COLO668 (cell line): Measurements from ENCODE around the gene TRAPPC5.
"Not testable (repeated sequence)": the region's sequence is repeated elsewhere in the genome, so short reads cannot be mapped to it uniquely, and the experiment has no call there.

Experiments
- DNase-seq: peaks from one replicate; lab custom pipeline; 2025; ENCODE audit not compliant: unreplicated experiment; lab: John Stamatoyannopoulos, UW

Gene TRAPPC5

DNA sequence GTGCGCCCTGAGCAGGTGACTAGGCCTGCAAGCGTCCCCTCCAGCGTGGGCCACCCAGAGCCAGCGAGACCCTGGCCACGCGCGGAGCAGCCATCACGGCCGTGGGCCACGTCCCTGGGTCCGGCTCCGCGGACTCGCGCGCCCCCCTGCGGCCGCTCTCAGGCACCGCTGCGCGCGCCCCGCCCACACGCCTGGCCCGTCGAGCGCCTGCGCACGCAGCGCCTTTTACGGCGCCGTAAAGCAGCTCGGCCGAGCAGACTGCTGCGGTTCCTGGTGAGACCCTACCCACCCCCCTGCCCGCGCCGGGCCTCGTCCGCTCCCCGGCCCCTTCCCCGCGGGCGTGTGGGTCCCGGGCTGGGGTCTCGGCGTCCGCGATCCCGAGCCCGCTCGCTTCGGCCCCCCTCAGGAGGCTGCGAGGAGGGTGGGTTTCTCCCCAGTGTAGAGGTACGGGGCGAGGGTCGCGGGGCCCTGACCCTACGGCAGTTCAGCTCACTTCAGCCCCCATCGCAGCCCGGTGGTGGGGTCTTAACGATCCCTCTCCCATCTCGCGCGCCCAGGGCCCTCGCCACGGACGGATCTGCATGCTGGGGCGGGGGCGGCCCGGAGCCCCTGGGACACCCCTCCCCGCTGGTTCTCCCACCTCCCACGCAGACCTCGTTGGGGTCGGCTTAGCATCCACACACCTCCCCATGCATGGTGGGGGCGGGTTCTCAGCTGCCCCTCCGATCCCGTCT, at the start of gene TRAPPC5:
Gene TRAPPC5, plus strand, starts transcription at position 228 of the 734 bp plus-strand sequence. CDS start 1,421 bp downstream, outside the sequence.
- peak; percentile 90 for DNase-seq

DNA sequence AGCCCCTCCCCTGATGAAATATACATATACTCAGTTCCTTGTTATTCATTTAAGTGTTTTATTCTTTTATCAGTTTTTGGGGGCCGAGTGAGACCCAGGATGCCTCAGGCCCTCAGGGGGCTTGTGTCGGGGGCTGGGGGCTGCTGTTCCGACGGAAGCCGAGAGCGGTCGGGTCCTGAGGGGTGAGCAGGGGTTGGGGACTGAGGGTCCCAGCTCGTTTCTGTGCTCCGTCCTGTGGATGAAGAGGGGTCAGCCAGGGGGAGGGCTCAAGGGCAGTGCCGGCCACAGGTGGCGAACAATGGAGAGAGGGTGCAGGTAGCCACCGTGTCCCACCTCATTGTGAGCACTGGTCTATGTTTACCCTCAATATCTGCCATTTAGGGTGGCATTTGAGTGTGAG, 49.1 kb upstream of the TRAPPC5 start:
- no peak for DNase-seq

DNA sequence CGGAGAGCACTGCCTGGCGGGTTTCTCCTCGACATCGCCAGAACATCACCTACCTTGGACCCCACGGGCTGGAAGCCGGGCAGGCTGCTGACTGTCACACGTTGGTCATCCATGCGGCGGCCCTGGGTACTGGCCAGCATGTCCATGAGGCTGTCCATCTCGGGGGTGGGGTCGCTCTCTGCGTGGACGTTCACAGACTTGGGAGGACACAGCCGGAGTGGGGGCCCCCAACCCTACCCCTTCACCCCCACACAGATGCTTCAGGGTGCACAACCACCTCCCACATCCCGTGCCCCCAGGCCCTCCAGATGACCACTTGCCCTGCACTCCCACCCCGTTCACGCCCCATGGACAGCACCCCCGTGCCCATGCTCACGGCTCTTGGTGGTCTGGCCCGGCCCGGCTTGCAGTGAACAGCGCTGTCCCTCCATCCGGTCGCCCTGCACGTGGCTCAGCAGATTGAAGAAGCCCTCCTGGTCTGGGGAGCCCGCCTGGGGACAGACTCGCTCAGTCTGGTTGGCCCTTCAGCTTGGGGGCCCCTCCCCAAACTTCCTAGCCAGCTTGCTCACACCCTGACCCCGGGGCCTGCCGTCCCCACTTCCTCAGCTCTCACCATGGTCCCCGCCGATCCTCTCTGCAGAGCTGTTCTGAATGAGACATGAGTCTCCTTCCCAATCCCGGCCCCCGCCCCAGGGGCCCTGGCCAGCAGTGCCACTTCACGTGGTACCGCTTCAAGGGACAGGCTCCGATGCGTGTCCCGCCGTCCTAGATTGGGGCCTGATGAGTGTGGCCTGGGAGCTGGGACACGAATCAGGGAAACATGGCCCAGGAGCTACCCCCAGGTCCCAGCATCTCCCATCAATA, 48.1 kb upstream of the TRAPPC5 start:
- no peak for DNase-seq

DNA sequence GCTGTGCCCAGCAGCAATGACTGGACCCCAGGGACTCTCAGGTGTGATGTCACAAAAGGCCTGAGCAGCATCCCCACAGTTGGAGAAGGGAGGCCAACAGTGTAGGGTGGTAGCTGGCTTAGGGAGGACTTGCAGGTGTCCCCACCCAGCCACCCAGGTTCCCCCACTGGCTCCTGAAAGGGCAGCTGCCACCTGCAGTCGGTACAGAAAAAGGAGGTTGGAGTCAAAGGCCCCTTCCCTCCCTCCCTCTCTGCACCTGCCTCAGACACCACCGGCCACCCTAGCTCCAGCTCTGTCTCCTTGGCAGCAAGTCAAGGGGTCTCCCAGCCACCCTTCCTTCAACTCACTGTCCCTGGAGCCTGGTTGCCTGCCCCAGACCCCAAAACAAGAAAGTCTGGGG, 46.9 kb upstream of the TRAPPC5 start, which contains the start of gene PCP2:
Gene PCP2, minus strand, starts transcription at position 22 of the 400 bp plus-strand sequence. CDS start 262 bp downstream, outside the sequence.
- peak; percentile 32 for DNase-seq

DNA sequence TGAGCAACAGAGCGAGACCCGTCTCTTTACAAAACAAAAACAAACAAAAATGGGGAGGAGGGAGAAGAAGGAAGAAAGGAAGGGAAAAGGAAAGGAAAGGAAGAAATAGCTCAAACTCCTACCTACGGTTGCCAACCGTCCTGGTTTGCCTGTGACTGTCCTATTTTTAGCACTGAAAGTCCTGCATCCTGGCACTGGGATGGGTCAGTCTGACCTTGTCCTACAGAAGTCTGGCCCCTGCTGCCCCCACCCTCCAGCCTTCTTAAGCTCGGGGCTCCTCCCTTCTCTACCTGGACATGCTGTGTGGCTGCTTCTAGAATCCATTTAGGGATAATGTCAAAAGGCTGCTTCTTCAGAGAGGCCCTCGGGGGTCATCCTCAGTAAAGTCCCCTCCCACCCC, 45.0 kb upstream of the TRAPPC5 start:
- no peak for DNase-seq

DNA sequence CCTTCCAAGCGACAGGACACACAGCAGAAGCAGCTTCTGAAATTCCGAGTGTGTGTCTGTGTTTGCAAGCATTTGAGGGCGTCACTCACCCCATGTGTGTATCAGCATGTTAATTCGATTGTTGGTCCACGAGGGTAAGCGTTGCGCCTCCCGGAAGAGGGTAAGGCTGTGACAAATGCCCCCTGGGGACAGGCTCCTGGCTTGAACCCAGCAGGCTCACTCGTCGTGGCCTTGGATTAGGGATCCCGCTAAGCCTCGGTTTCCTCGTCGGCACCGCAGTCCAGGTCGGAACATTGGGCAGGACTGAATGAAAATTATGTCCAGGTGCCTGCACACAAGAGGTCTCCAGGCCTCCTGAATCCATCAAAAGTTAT, 44.3 kb upstream of the TRAPPC5 start:
- peak; percentile 21 for DNase-seq

DNA sequence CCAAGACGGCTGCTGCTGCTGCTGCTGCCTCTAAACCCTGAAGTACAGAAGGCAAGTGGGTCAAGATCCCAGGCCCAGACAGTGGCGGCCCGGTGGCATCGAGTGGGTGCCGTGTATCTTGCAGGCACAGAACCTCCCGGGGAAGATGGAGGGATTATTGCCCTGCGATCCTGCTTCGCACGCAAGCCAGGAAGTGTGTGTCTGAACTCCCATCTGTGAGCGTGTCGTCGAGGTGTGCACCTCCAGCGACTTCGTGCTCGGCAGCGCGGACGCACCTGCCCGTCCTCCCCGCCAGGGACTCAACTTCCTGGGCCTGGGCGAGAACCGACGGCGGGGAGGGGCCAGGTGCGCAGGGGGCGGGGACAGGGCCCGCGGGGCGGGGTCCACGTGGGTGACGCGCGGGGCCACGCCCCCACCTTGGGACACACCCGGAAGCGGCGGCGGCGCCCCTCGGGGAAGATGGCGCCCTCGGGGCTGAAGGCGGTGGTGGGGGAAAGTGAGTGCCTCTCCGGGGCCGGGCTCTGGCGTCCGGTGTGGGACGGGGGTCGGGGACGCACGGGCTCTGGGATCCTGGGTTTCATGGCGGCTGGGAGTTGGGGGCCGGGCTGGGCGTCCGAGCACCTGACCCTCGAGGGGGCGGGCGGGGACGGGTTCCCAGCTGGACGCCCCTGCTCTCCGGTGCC, 43.8 kb upstream of the TRAPPC5 start, which contains the start of gene STXBP2:
Gene STXBP2, plus strand, starts transcription at position 420 of the 683 bp plus-strand sequence. Its CDS starts 40 bp downstream, at position 460.
- peak; percentile 94 for DNase-seq

DNA sequence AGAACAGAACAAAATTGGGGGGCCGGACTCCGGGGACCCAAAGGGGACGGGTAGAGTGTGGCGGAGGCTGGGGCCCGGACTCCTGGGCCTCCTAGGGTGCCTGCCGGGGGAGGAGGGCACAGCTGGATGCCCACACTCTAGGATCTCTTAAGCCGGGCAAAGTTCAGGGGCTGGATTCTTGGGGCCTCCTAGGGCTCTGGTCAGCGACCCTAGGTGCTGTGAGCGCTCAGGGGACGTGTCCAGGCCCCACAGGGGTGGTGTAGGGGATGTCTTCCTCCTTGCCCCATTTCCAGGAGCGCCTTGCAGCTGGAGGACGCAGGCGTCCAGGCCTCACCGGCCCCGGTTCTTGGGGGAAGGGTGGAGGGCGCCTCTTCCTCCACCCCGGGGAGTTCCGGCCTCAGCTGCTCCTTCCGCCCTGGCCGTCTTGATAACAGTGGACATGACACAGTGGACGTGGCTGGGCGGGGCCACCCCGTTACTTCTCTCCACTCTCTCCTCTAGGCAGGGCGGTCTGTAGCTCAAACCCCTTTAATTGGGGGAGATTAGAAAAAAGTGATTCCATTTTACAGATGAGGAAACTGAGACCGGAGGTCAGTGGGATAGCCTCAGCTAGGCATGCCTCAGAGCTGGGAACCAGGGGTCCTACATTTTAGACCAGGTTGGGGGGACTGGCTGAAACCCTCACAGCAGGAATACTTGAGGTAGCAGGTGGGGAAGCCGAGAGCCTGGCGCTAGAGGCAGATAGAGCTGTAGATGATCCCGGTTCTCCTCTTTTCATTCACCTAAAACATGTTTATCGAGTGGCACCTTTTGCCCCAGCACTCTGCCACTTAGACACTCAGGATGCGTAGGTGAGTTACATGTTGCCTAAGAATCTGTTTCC, 43.0 kb upstream of the TRAPPC5 start:
- DNase-seq = peak; percentile 35

DNA sequence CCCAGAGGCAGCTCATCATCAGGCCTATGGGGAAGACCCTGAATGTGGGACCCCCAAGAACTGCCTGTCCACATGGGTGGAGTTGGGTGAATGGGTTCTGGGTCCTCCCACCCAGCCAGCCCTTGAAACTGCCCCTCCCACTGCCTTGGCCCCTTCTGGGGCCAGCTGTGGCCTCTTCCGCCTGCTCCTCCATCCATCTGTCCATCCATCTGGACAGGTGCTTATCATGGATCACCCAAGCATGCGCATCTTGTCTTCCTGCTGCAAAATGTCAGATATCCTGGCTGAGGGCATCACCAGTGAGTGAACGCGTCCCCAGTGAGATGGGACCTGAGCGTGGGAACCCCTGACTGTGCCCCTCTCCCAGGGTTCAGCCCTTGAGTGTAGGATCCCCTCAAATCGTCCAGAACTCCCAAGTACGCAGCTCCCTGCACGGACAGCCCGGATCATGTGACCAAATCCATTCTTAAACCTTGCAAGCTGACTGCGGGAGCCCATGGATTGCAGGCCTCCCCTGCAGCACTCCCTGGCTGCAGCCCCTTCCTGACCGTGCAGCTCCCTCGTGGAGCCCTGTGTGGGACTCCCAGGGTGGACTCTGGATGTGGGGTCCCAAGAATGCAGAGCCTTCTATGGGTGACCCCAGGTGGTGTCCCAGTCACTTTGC, 41.7 kb upstream of the TRAPPC5 start:
- DNase-seq = no peak

DNA sequence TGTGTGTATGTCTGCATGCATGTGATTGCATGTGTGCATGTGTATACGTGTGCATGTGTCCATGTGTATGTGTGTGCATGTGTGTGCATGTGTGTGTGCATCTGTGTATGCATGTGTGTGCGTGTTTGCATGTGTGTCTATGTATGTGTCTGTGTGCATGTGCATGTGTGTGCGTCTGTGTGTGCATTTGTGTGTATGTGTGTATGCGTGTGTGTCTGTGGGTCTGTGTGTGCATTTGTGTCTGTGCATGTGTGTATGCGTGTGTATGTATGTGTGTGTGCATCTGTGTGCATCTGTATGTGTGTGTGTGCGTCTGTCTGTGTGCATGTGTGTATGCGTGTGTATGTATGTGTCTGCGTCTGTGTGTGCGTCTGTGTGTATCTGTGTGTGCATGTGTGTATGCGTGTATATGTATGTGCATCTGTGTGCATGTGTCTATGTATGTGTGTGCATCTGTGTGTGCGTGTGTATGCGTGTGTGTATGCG, 40.7 kb upstream of the TRAPPC5 start:
- DNase-seq = no peak

DNA sequence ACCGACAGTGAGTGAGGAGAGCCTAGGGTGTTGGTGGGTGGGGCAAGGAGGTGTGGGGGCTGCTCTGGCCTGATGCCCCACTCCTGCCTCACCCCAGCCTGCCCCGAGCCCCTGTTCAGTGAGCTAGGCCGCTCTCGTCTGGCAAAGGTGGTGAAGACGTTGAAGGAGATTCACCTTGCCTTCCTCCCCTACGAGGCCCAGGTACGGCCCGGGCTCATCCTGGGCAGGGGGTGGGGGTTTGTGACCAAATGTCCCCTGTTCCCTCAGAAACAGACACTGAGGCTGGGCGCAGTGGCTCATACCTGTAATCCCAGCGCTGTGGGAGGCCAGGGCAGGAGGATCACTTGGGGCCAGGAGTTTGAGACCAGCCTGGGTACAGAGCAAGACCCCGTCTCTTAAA, 39.8 kb upstream of the TRAPPC5 start:
- no peak for DNase-seq

DNA sequence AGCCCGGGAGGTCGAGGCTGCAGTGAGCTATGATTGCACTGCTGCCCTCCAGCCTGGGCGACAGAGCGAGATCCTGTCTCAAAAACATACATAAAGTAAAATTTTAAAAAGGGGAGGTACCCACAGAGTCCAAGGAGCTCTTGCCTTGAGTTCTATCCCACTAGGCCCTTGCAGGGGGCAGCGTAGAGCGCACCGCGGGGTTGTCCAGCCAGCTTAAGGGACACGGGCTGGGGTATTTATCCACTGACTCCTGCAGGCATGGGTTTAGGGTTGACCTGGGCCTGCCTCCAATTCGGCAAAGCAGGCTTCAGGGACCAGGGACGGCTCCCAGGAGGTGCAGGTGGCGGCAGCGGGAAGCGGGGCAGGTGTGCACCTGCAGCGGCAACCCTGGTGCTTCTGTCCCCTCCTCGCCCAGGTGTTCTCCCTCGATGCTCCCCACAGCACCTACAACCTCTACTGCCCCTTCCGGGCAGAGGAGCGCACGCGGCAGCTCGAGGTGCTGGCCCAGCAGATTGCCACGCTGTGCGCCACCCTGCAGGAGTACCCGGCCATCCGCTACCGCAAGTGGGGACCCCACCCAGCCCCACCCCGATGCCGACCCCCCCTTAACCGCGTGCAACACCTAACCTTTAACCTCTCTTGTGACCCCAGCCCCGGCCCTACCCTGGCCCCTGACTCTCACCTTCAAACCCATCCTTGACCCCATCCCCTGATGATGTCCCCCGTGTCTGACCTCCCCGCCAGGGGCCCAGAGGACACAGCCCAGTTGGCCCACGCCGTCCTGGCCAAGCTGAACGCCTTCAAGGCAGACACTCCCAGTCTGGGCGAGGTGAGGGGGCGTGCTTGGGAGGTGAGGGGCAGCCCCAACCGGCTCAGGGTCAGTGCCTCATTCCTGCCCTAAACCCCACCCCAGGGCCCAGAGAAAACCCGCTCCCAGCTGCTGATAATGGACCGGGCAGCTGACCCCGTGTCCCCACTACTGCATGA, 39.0 kb upstream of the TRAPPC5 start:
- DNase-seq = no peak

DNA sequence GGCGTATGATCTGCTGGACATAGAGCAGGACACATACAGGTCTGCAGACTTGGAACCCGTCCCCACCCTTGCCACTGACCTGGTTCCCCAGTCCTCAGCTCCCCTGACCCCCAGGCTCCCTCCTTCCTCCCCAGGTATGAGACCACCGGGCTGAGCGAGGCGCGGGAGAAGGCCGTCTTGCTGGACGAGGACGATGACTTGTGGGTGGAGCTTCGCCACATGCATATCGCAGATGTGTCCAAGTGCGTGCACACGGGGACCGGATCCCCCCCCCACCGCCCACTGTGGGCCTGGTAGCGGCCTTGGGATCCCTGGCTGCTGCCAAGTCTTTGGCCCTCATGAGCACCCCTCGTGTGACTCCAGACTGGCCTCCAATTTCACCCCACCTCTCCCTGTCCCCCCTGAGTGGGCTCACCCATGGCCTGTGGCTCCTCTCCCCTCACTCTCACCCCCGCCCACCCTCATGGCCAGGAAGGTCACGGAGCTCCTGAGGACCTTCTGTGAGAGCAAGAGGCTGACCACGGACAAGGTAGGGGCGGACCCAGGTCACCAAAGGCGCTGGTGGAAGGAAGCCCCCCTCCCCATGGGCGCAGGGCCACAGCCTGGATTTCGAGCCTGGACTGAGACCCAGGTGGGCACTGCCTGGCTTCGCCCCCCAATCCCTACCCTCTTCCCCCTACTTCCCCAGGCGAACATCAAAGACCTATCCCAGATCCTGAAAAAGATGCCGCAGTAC, 38.2 kb upstream of the TRAPPC5 start:
- DNase-seq = no peak

DNA sequence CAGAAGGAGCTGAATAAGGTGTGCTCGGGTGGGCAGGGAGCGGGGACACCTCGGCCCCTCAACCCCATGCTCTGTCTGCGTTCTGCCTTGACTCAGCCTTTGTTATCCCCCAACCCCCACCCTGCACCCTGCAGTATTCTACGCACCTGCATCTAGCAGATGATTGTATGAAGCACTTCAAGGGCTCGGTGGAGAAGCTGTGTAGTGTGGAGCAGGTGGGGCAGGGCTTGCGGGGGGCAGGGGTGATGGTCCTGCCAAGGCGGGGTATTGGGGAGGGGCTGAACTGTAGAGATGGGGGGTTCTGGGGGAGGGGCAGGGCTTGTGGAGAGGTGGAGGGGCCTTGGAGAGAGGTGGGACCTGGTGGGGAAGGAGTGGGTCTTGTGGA, 37.6 kb upstream of the TRAPPC5 start:
- DNase-seq = no peak

DNA sequence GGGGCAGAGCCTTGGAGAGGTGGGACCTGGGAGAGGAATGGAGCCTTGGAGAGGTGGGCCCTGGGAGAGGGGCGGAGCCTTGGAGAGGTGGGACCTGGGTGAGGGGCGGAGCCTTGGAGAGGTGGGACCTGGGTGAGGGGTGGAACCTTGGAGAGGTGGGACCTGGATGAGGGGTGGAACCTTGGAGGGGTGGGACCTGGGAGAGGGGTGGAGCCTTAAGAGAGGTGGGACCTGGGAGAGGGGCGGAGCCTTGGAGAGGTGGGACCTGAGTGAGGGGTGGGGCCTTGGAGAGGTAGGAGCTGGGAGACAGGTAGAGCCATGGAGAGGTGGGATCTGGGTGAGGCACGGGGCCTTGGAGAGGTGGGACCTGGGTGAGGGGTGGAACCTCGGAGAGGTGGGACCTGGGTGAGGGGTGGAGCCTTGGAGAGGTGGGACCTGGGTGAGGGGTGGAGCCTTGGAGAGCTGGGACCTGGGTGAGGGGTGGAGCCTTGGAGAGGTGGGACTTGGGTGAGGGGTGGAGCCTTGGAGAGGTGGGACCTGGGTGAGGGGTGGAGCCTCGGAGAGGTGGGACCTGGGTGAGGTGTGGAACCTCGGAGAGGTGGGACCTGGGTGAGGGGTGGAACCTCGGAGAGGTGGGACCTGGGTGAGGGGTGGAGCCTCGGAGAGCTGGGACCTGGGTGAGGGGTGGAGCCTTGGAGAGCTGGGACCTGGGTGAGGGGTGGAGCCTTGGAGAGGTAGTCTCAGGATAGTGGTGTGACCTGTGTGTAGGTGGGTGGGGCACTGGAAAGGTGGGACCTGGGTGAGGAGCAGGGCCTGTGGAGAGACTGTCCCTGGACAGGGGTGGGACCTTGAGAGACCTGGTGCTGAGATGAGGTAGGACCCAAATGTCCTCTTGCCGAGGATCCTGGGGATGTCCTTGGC, 36.7 kb upstream of the TRAPPC5 start:
- DNase-seq = not testable (repeated sequence)

DNA sequence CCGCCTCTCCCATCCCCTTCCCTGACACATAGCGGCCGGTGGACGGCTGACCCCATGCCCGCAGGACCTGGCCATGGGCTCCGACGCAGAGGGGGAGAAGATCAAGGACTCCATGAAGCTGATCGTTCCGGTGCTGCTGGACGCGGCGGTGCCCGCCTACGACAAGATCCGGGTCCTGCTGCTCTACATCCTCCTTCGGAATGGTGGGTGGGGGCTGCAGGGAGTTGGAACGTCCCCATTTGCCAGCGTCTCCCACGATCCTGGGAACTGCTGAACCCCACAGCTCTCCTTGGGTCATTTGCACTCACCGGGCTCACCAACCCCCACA, 36.1 kb upstream of the TRAPPC5 start:
- no peak for DNase-seq

DNA sequence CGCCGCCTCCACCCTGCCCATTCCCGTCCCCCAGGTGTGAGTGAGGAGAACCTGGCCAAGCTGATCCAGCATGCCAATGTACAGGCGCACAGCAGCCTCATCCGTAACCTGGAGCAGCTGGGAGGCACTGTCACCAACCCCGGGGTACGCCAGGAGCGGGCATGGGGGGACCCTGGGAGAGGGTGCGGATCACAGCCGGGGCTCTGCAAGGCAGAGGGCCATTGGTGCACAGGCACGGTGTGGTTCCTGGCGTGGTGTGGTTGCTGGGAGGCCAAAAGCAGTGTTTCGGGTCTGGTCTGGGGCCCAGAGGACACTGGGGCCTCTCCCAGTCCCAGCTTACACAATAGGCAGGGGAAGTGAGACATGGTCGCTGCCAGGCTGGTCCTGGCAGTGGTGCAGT, 35.5 kb upstream of the TRAPPC5 start:
- DNase-seq = no peak
